ENCODE data around the gene ZFAND3.

DNA sequence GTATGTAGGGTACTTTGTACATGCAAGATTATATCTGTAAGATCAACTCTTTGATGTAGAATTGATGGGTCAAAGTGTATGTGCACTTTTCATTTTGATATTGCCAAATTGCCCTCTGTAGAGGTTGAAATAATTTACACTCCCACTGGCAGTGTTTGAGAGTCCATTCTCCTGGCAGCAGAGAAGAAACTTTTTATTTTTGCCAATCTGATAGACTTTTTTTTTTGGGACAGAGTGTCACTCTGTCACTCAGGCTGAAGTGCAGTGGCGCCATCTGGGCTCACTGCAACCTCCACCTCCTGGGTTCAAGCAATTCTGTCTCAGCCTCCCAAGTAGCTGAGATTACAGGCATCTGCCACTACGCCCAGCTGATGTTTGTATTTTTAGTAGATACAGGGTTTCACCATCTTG, 199.2 kb downstream of the ZFAND3 start:
- TF ChIP-seq, protein P1, sequence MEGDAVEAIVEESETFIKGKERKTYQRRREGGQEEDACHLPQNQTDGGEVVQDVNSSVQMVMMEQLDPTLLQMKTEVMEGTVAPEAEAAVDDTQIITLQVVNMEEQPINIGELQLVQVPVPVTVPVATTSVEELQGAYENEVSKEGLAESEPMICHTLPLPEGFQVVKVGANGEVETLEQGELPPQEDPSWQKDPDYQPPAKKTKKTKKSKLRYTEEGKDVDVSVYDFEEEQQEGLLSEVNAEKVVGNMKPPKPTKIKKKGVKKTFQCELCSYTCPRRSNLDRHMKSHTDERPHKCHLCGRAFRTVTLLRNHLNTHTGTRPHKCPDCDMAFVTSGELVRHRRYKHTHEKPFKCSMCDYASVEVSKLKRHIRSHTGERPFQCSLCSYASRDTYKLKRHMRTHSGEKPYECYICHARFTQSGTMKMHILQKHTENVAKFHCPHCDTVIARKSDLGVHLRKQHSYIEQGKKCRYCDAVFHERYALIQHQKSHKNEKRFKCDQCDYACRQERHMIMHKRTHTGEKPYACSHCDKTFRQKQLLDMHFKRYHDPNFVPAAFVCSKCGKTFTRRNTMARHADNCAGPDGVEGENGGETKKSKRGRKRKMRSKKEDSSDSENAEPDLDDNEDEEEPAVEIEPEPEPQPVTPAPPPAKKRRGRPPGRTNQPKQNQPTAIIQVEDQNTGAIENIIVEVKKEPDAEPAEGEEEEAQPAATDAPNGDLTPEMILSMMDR (conservative IDR thresholded peaks at IDR 0.05; ENCODE audit: low read length), result no peak
- TF ChIP-seq EZH2phosphoT487 (IDR thresholded peaks at IDR 0.05; ENCODE audit: borderline replicate concordance, low read depth, low read length), result no peak

Measured in OCI-LY7 (cell line).